ENCODE data around the gene EIPR1. TPM values are rescaled to one million over a fixed set of nuclear protein-coding genes. Genes with fewer than 3 reads are reported as not detected.

The EIPR1 gene
- total RNA-seq, 4 donors from 2014 or later, result 24.9 to 46.2 (median 36.3) TPM

- Histone ChIP-seq H3K9me3 (no peaks in the 10 kb centered on the region), H3K4me1 (peaks cover 0 to 8% (median 0%) of the 10 kb centered on the region in 4 donors), H3K27ac (no peak overlapping the region), H3K27me3 (no peaks in the 10 kb centered on the region), H3K36me3 (peaks cover 4 to 85% (median 4%) of the 10 kb centered on the region in 3 donors), H3K4me3 (no peak overlapping the region)
- TF ChIP-seq CTCF (IDR thresholded peaks at IDR 0.05) (no peak), POLR2A (IDR thresholded peaks at IDR 0.05) (no peak), EP300 (IDR thresholded peaks at IDR 0.05) (no peak)
- no peak for DNase-seq (ENCODE audit: low spot score in 2 of 2)
- 79 to 82% methylated on average over 12 to 13 of the region's 13 CpGs for WGBS, 2 donors
Measured at GRCh38 chr2:3420076-3420768, 42.6 kb upstream of the EIPR1 start.

- Histone ChIP-seq H3K4me3 (no peak overlapping the region), H3K36me3 (peaks cover 0 to 86% (median 4%) of the 10 kb centered on the region in 3 donors), H3K9me3 (no peaks in the 10 kb centered on the region), H3K27ac (no peak overlapping the region), H3K27me3 (no peaks in the 10 kb centered on the region), H3K4me1 (peaks cover 0 to 3% (median 0%) of the 10 kb centered on the region in 4 donors)
- WGBS, 2 donors, result 69 to 75% methylated on average over 11 of the region's 11 CpGs
- no peak for DNase-seq (ENCODE audit: low spot score in 2 of 2)
- no peak for TF ChIP-seq CTCF (IDR thresholded peaks at IDR 0.05)
- no peak for TF ChIP-seq EP300 (IDR thresholded peaks at IDR 0.05)
- TF ChIP-seq POLR2A (IDR thresholded peaks at IDR 0.05), result no peak
Measured at GRCh38 chr2:3418766-3419404, 41.3 kb upstream of the EIPR1 start.

GRCh38 chr2:3414133-3414860, 36.7 kb upstream of the EIPR1 start:
- no peak overlapping the region for H3K27ac ChIP-seq
- WGBS, 2 donors, result 93 to 94% methylated on average over 25 of the region's 25 CpGs
- H3K9me3 ChIP-seq, result no peaks in the 10 kb centered on the region
- no peak overlapping the region for H3K4me3 ChIP-seq
- TF ChIP-seq POLR2A (IDR thresholded peaks at IDR 0.05) (no peak), EP300 (IDR thresholded peaks at IDR 0.05) (no peak)
- H3K4me1 ChIP-seq, result no peaks in the 10 kb centered on the region
- H3K27me3 ChIP-seq, result no peaks in the 10 kb centered on the region
- no peak for DNase-seq (ENCODE audit: low spot score in 2 of 2)
- peaks cover 0 to 42% (median 0%) of the 10 kb centered on the region in 3 donors for H3K36me3 ChIP-seq

GRCh38 chr2:3413697-3414096, 36.1 kb upstream of the EIPR1 start:
- TF ChIP-seq EP300 (IDR thresholded peaks at IDR 0.05) (no peak), CTCF (IDR thresholded peaks at IDR 0.05) (no peak), POLR2A (IDR thresholded peaks at IDR 0.05) (no peak)
- H3K27ac ChIP-seq, result no peak overlapping the region
- H3K36me3 ChIP-seq, result peaks cover 0 to 37% (median 0%) of the 10 kb centered on the region in 3 donors
- WGBS, 2 donors, result 93 to 95% methylated on average over 4 of the region's 4 CpGs
- H3K4me1 ChIP-seq, result no peaks in the 10 kb centered on the region
- no peaks in the 10 kb centered on the region for H3K9me3 ChIP-seq
- no peaks in the 10 kb centered on the region for H3K27me3 ChIP-seq
- DNase-seq (ENCODE audit: low spot score in 2 of 2), result no peak
- no peak overlapping the region for H3K4me3 ChIP-seq

- no peaks in the 10 kb centered on the region for H3K27me3 ChIP-seq
- TF ChIP-seq CTCF (IDR thresholded peaks at IDR 0.05) (no peak), POLR2A (IDR thresholded peaks at IDR 0.05) (no peak), EP300 (IDR thresholded peaks at IDR 0.05) (no peak)
- H3K4me3 ChIP-seq, result no peak overlapping the region
- peaks cover 0 to 29% (median 0%) of the 10 kb centered on the region in 3 donors for H3K36me3 ChIP-seq
- peaks cover 0 to 9% (median 0%) of the 10 kb centered on the region in 4 donors for H3K4me1 ChIP-seq
- no peak overlapping the region for H3K27ac ChIP-seq
- WGBS, 2 donors, result 82 to 84% methylated on average over 3 of the region's 3 CpGs
- no peak for DNase-seq (ENCODE audit: low spot score in 2 of 2)
- no peaks in the 10 kb centered on the region for H3K9me3 ChIP-seq
Measured at GRCh38 chr2:3411103-3411502, 33.5 kb upstream of the EIPR1 start.
